HCT116 (cell line): ENCODE results near the gene TSC22D1. TPM values are rescaled to one million over a fixed set of nuclear protein-coding genes. Genes with fewer than 3 reads are reported as not detected.

Experiments used
- ATAC-seq: fragments of 200-7000 bp; cut with Tn5 transposase; 2 replicates; pipeline ENCODE4 v1.9.1; 2020; ENCODE audit warnings: mild to moderate bottlenecking, moderate library complexity
- BruUV-seq: library from RNA; stranded (reverse); fragments of 400-500 nt; replicated peaks from 2 replicates; lab custom pipeline; 2021; lab: Mats Ljungman, UMichigan
- CTCF ChIA-PET: fragments of 300-600 bp; sonication (Branson Sonifier 250); formaldehyde crosslinking; loops from one replicate; lab custom pipeline; 2021; ENCODE audit warnings: antibody characterized with exemption; lab: Charles Lee
- POLR2A ChIA-PET: fragments of 300-600, 350-600 bp; sonication (Branson Sonifier 250); formaldehyde crosslinking; loops from one replicate; lab custom pipeline; 2021; ENCODE audit warnings: antibody characterized with exemption; lab: Charles Lee
- RAD21 ChIA-PET, 2 experiments: fragments of 300-600 bp; sonication (Branson Sonifier 250); formaldehyde crosslinking; loops; one replicate each; lab custom pipeline; 2023; ENCODE audit warnings: low total read pairs in 2 of 2; ENCODE audit not compliant: uncharacterized antibody in 2 of 2, unreplicated experiment in 2 of 2, low non-redundant PET in 1 of 2; lab: Charles Lee
- DNase-seq: peaks from one replicate; pipeline ENCODE4 v3.0.0-alpha.2; 2010; ENCODE audit warnings: low read depth, low spot score
- H2AFZ ChIP-seq: fragments of 200-600 bp; shearing (Covaris generic), sonication (generic); 2 replicates; pipeline ENCODE4 v1.6.1; 2017; ENCODE audit warnings: low read depth, mixed run types, mixed read lengths, antibody characterized with exemption, low read length; ENCODE audit not compliant: poor library complexity, severe bottlenecking
- H3K27ac ChIP-seq: 2 replicates; pipeline ENCODE4 v1.5.1; 2012; ENCODE audit warnings: low read depth, low read length
- H3K27me3 ChIP-seq: fragments of 200-600 bp; sonication (generic); 2 replicates; pipeline ENCODE4 v1.6.1; 2016; ENCODE audit warnings: mixed run types, low read length, mixed read lengths; ENCODE audit not compliant: insufficient read depth
- H3K36me3 ChIP-seq, 2 experiments: fragments of 200-500 bp in 1 of 2; fragments of 200-600 bp in 1 of 2; sonication (Bioruptor generic) in 1 of 2; sonication (generic) in 1 of 2; 2 replicates each; pipeline versions ENCODE4 v1.5.1 to v1.6.1; 2014 to 2016; ENCODE audit warnings: low read length in 2 of 2, inconsistent platforms in 1 of 2, mixed read lengths in 1 of 2, mixed run types in 1 of 2; ENCODE audit not compliant: insufficient read depth in 2 of 2, control insufficient read depth in 1 of 2
- H3K4me1 ChIP-seq, 2 experiments: fragments of 200-600 bp in 1 of 2; sonication (generic) in 1 of 2; 2 replicates each; pipeline versions ENCODE4 v1.5.1 to v1.6.1; 2012 to 2017; ENCODE audit warnings: low read length in 2 of 2, inconsistent platforms in 1 of 2, mild to moderate bottlenecking in 1 of 2, mixed read lengths in 1 of 2, mixed run types in 1 of 2, moderate library complexity in 1 of 2; ENCODE audit not compliant: insufficient read depth in 2 of 2, control insufficient read depth in 1 of 2
- H3K4me2 ChIP-seq: fragments of 200-600 bp; sonication (generic); 2 replicates; pipeline ENCODE4 v1.6.1; 2017; ENCODE audit warnings: mixed run types, low read length, mixed read lengths
- H3K4me3 ChIP-seq, 2 experiments: fragments of 200-600 bp in 1 of 2; sonication (generic) in 1 of 2; replicated peaks in 1 of 2; 2 replicates each; pipeline ENCODE4 v1.5.1; 2011 to 2016; ENCODE audit warnings: low read length in 2 of 2, control low read depth in 1 of 2, low read depth in 1 of 2, mild to moderate bottlenecking in 1 of 2, mixed read lengths in 1 of 2, mixed run types in 1 of 2
- H3K79me2 ChIP-seq: fragments of 200-600 bp; sonication (generic); 2 replicates; pipeline ENCODE4 v1.6.1; 2017; ENCODE audit warnings: mild to moderate bottlenecking, mixed run types, low read length, moderate library complexity, mixed read lengths; ENCODE audit not compliant: insufficient read depth
- H3K9ac ChIP-seq: fragments of 200-600 bp; sonication (generic); 2 replicates; pipeline ENCODE4 v1.6.1; 2016; ENCODE audit warnings: low read length, mixed read lengths
- H3K9me2 ChIP-seq: fragments of 200-600 bp; sonication (generic), shearing (Covaris generic); 2 replicates; pipeline ENCODE4 v1.6.1; 2017; ENCODE audit warnings: mixed run types, mild to moderate bottlenecking, moderate library complexity; ENCODE audit not compliant: insufficient read depth
- H3K9me3 ChIP-seq, 2 experiments: fragments of 200-500 bp in 1 of 2; fragments of 200-600 bp in 1 of 2; sonication (Bioruptor generic) in 1 of 2; sonication (generic) in 1 of 2; 2 replicates each; pipeline ENCODE4 v1.6.1; 2014 to 2017; ENCODE audit warnings: low read length in 2 of 2, mixed read lengths in 2 of 2, inconsistent platforms in 1 of 2, low read depth in 1 of 2, mild to moderate bottlenecking in 1 of 2, mixed run types in 1 of 2, moderate library complexity in 1 of 2; ENCODE audit not compliant: control insufficient read depth in 1 of 2, insufficient read depth in 1 of 2
- H4K20me1 ChIP-seq: fragments of 200-600 bp; sonication (generic), shearing (Covaris generic); 2 replicates; pipeline ENCODE4 v1.6.1; 2017; ENCODE audit warnings: mixed run types, mild to moderate bottlenecking, moderate library complexity; ENCODE audit not compliant: insufficient read depth
- CBX3 ChIP-seq: IDR thresholded peaks from 2 replicates; pipeline ENCODE4 v1.6.1; 2012; ENCODE audit warnings: low read depth
- ELF1 ChIP-seq: IDR thresholded peaks from 2 replicates; pipeline ENCODE4 v1.6.1; 2012; ENCODE audit warnings: low read depth, borderline replicate concordance
- EZH2 ChIP-seq: fragments of 200-600 bp; sonication (generic); IDR thresholded peaks from 2 replicates; pipeline ENCODE4 v1.6.1; 2017; ENCODE audit warnings: antibody characterized with exemption, mixed run types
- EZH2phosphoT487 ChIP-seq: fragments of 200-600 bp; IDR thresholded peaks from 2 replicates; pipeline ENCODE4 v1.6.1; 2018; ENCODE audit warnings: antibody characterized with exemption, borderline replicate concordance
- FOSL1 ChIP-seq: IDR thresholded peaks from 2 replicates; pipeline ENCODE4 v1.6.1; 2012; ENCODE audit warnings: low read depth
- JUND ChIP-seq: IDR thresholded peaks from 2 replicates; pipeline ENCODE4 v1.6.1; 2012
- POLR2A ChIP-seq: IDR thresholded peaks from 2 replicates; pipeline ENCODE4 v1.7.0; 2011; ENCODE audit warnings: borderline replicate concordance; ENCODE audit not compliant: insufficient read depth, insufficient read length; ENCODE audit errors: extremely low read depth
- POLR2AphosphoS5 ChIP-seq: IDR thresholded peaks from 2 replicates; pipeline ENCODE4 v1.6.1; 2011; ENCODE audit warnings: mild to moderate bottlenecking, low read depth, low read length, moderate library complexity
- RAD21 ChIP-seq: IDR thresholded peaks from 2 replicates; pipeline ENCODE4 v1.6.1; 2012; ENCODE audit warnings: low read depth, mild to moderate bottlenecking
- SP1 ChIP-seq: IDR thresholded peaks from 2 replicates; pipeline ENCODE4 v1.6.1; 2012; ENCODE audit warnings: low read depth
- SRF ChIP-seq: IDR thresholded peaks from 2 replicates; pipeline ENCODE4 v1.6.1; 2012; ENCODE audit warnings: low read depth
- TCF7L2 ChIP-seq: IDR thresholded peaks from 2 replicates; pipeline ENCODE4 v1.7.0; 2011; ENCODE audit warnings: borderline replicate concordance, inconsistent platforms; ENCODE audit not compliant: insufficient read depth, insufficient read length; ENCODE audit errors: extremely low read depth
- ZFX ChIP-seq: fragments of 450-650 bp; IDR thresholded peaks from 2 replicates; pipeline ENCODE4 v1.6.1; 2017
- ZNF274 ChIP-seq: fragments of 200-500 bp; sonication (Bioruptor generic); IDR thresholded peaks from 2 replicates; pipeline ENCODE4 v1.6.1; 2014; ENCODE audit warnings: mild to moderate bottlenecking, low read depth, low read length, inconsistent platforms
- intact Hi-C: fragments of 100-400 bp; cut with micrococcal nuclease; formaldehyde crosslinking; loops from 2 replicates; pipeline ENCODE4 v1.10.0; 2022
- total RNA-seq: library from RNA; stranded (reverse); gene quantifications from one replicate; pipeline ENCODE4 v1.2.1, GENCODE V29; 2021; ENCODE audit not compliant: unreplicated experiment
- TF ChIP-seq, protein P1 (sequence below): IDR thresholded peaks from 2 replicates; pipeline ENCODE4 v1.6.1; 2011; ENCODE audit warnings: mild to moderate bottlenecking, low read length, moderate library complexity; ENCODE audit not compliant: insufficient replicate concordance; ENCODE audit errors: extremely low read depth
- TF ChIP-seq, protein P2 (sequence below): IDR thresholded peaks from 2 replicates; pipeline ENCODE4 v1.6.1; 2012
- TF ChIP-seq, protein P3 (sequence below): IDR thresholded peaks from 2 replicates; pipeline ENCODE4 v1.6.1; 2012; ENCODE audit warnings: low read depth

The TSC22D1 gene
- total RNA-seq, 1 experiment from 2014 or later: 268 TPM

GRCh38 chr13:44617648-44618047 lies 41.5 kb upstream of the TSC22D1 start:
- TF ChIP-seq, protein P1, sequence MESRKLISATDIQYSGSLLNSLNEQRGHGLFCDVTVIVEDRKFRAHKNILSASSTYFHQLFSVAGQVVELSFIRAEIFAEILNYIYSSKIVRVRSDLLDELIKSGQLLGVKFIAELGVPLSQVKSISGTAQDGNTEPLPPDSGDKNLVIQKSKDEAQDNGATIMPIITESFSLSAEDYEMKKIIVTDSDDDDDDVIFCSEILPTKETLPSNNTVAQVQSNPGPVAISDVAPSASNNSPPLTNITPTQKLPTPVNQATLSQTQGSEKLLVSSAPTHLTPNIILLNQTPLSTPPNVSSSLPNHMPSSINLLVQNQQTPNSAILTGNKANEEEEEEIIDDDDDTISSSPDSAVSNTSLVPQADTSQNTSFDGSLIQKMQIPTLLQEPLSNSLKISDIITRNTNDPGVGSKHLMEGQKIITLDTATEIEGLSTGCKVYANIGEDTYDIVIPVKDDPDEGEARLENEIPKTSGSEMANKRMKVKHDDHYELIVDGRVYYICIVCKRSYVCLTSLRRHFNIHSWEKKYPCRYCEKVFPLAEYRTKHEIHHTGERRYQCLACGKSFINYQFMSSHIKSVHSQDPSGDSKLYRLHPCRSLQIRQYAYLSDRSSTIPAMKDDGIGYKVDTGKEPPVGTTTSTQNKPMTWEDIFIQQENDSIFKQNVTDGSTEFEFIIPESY: no peak
- no peak for TF ChIP-seq EZH2
- TF ChIP-seq, protein P2, sequence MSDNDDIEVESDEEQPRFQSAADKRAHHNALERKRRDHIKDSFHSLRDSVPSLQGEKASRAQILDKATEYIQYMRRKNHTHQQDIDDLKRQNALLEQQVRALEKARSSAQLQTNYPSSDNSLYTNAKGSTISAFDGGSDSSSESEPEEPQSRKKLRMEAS: no peak
- TF ChIP-seq FOSL1: no peak
- no peak for TF ChIP-seq TCF7L2
- TF ChIP-seq RAD21: no peak
- TF ChIP-seq POLR2AphosphoS5: no peak
- TF ChIP-seq ELF1: no peak
- no peak for TF ChIP-seq JUND
- TF ChIP-seq CBX3: no peak
- no peak for TF ChIP-seq ZNF274
- TF ChIP-seq SRF: no peak
- no peak for TF ChIP-seq SP1
- no peak for TF ChIP-seq EZH2phosphoT487
- TF ChIP-seq, protein P3, sequence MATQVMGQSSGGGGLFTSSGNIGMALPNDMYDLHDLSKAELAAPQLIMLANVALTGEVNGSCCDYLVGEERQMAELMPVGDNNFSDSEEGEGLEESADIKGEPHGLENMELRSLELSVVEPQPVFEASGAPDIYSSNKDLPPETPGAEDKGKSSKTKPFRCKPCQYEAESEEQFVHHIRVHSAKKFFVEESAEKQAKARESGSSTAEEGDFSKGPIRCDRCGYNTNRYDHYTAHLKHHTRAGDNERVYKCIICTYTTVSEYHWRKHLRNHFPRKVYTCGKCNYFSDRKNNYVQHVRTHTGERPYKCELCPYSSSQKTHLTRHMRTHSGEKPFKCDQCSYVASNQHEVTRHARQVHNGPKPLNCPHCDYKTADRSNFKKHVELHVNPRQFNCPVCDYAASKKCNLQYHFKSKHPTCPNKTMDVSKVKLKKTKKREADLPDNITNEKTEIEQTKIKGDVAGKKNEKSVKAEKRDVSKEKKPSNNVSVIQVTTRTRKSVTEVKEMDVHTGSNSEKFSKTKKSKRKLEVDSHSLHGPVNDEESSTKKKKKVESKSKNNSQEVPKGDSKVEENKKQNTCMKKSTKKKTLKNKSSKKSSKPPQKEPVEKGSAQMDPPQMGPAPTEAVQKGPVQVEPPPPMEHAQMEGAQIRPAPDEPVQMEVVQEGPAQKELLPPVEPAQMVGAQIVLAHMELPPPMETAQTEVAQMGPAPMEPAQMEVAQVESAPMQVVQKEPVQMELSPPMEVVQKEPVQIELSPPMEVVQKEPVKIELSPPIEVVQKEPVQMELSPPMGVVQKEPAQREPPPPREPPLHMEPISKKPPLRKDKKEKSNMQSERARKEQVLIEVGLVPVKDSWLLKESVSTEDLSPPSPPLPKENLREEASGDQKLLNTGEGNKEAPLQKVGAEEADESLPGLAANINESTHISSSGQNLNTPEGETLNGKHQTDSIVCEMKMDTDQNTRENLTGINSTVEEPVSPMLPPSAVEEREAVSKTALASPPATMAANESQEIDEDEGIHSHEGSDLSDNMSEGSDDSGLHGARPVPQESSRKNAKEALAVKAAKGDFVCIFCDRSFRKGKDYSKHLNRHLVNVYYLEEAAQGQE: no peak
- TF ChIP-seq ZFX: no peak
- no peak for TF ChIP-seq POLR2A
- TF ChIP-seq, all 23 proteins: peak for 0
- H3K4me2 ChIP-seq: no peak overlapping the region
- H3K79me2 ChIP-seq: no peaks in the 10 kb centered on the region
- no TSS peak for BruUV-seq
- no peaks in the 10 kb centered on the region for H3K27me3 ChIP-seq
- RAD21 ChIA-PET: no interaction called here
- no peaks in the 10 kb centered on the region for H3K4me1 ChIP-seq
- no peaks in the 10 kb centered on the region for H3K9me3 ChIP-seq
- DNase-seq: no peak
- no peaks in the 10 kb centered on the region for H3K9me2 ChIP-seq
- no peak overlapping the region for H2AFZ ChIP-seq
- intact Hi-C loops: no loop called here
- CTCF ChIA-PET: no interaction called here
- H4K20me1 ChIP-seq: no peaks in the 10 kb centered on the region
- H3K4me3 ChIP-seq: no peak overlapping the region
- H3K36me3 ChIP-seq: no peaks in the 10 kb centered on the region
- no peak for ATAC-seq
- H3K9ac ChIP-seq: no peak overlapping the region
- POLR2A ChIA-PET: no interaction called here
- H3K27ac ChIP-seq: no peak overlapping the region
